Endothelial cell of umbilical vein (primary cell): Measurements from ENCODE around the gene POLR2H. TPM values are rescaled to one million over a fixed set of nuclear protein-coding genes. Genes with fewer than 3 reads are reported as not detected.

Experiments used
- BruUV-seq: library from RNA; stranded (reverse); fragments of 400-500 nt; replicated peaks from 2 replicates; lab custom pipeline; 2021; lab: Mats Ljungman, UMichigan
- CTCF ChIA-PET: fragments of 300-600, 350-600 bp; sonication (Branson Sonifier 250); formaldehyde crosslinking; loops from one replicate; lab custom pipeline; 2021; ENCODE audit warnings: antibody characterized with exemption, inconsistent platforms; lab: Charles Lee
- POLR2A ChIA-PET: fragments of 300-600, 350-600 bp; sonication (Branson Sonifier 250); formaldehyde crosslinking; loops from one replicate; lab custom pipeline; 2021; ENCODE audit warnings: antibody characterized with exemption, inconsistent platforms; lab: Charles Lee
- DNase-seq: peaks from one replicate; pipeline ENCODE4 v3.0.0-alpha.2; 2011; ENCODE audit warnings: low read depth, low spot score
- FAIRE-seq: peaks from 2 replicates; lab custom pipeline; 2011; peaks lifted over from hg19 to GRCh38; lab: Jason Lieb, UNC
- H2AFZ ChIP-seq: 2 replicates; pipeline ENCODE4 v1.6.0; 2012; ENCODE audit warnings: low read depth, low read length, control low read depth, inconsistent platforms
- H3K27ac ChIP-seq: 2 replicates; pipeline ENCODE4 v1.5.1; 2011; ENCODE audit warnings: low read depth, mild to moderate bottlenecking, control low read depth, low read length, moderate library complexity; ENCODE audit not compliant: insufficient read depth
- H3K27me3 ChIP-seq, 2 experiments: 2 replicates each; pipeline versions ENCODE4 v1.6.0 to v1.6.1; 2011; ENCODE audit warnings: low read length in 2 of 2, mixed read lengths in 1 of 2; ENCODE audit not compliant: control insufficient read depth in 2 of 2, insufficient read depth in 2 of 2
- H3K36me3 ChIP-seq, 2 experiments: 2 replicates in 1 of 2; 3 replicates in 1 of 2; pipeline ENCODE4 v1.5.1; 2011; ENCODE audit warnings: low read length in 2 of 2, mild to moderate bottlenecking in 1 of 2, moderate library complexity in 1 of 2; ENCODE audit not compliant: control insufficient read depth in 2 of 2, insufficient read depth in 2 of 2; ENCODE audit errors: extremely low read depth in 1 of 2
- H3K4me1 ChIP-seq: 3 replicates; pipeline ENCODE4 v1.5.1; 2011; ENCODE audit warnings: mild to moderate bottlenecking, low read length; ENCODE audit not compliant: control insufficient read depth, insufficient read depth; ENCODE audit errors: extremely low read depth
- H3K4me2 ChIP-seq: 2 replicates; pipeline ENCODE4 v1.6.1; 2011; ENCODE audit warnings: low read length, control low read depth, mixed read lengths; ENCODE audit not compliant: insufficient read depth
- H3K4me3 ChIP-seq, 3 experiments: fragments of 200-600 bp in 1 of 3; sonication (generic), shearing (Covaris generic) in 1 of 3; replicated peaks in 1 of 3; 2 replicates each; pipeline ENCODE4 v1.5.1; 2011 to 2016; ENCODE audit warnings: control low read depth in 3 of 3, low read length in 3 of 3, mild to moderate bottlenecking in 2 of 3, inconsistent platforms in 1 of 3, low read depth in 1 of 3, moderate library complexity in 1 of 3; ENCODE audit not compliant: insufficient read depth in 1 of 3
- H3K79me2 ChIP-seq: 2 replicates; pipeline ENCODE4 v1.6.0; 2012; ENCODE audit warnings: low read length, inconsistent platforms; ENCODE audit not compliant: control insufficient read depth, insufficient read depth
- H3K9ac ChIP-seq: replicated peaks from 2 replicates; pipeline ENCODE3; 2011; ENCODE audit warnings: low read length, control low read depth; ENCODE audit not compliant: insufficient read depth; ENCODE audit errors: extremely low read depth
- H3K9me1 ChIP-seq: replicated peaks from 3 replicates; pipeline ENCODE4 v1.6.0; 2011; ENCODE audit warnings: mild to moderate bottlenecking, low read length; ENCODE audit not compliant: control insufficient read depth, insufficient read depth; ENCODE audit errors: extremely low read depth
- H3K9me3 ChIP-seq: replicated peaks from 2 replicates; pipeline ENCODE4 v1.5.1; 2012; ENCODE audit warnings: low read length, inconsistent platforms; ENCODE audit not compliant: control insufficient read depth, insufficient read depth
- H4K20me1 ChIP-seq: replicated peaks from 2 replicates; pipeline ENCODE3; 2011; ENCODE audit warnings: mild to moderate bottlenecking, low read length; ENCODE audit not compliant: control insufficient read depth, insufficient read depth; ENCODE audit errors: extremely low read depth
- EZH2 ChIP-seq: IDR thresholded peaks from 2 replicates; pipeline ENCODE4 v1.6.1; 2012; ENCODE audit warnings: borderline replicate concordance, low read depth, mild to moderate bottlenecking, moderate library complexity, low read length, inconsistent platforms; ENCODE audit not compliant: severe bottlenecking
- FOS ChIP-seq: IDR thresholded peaks from 2 replicates; pipeline ENCODE4 v1.6.1; 2011; ENCODE audit warnings: mild to moderate bottlenecking, low read length, moderate library complexity, borderline replicate concordance; ENCODE audit not compliant: insufficient read depth
- GATA2 ChIP-seq: IDR thresholded peaks from 2 replicates; pipeline ENCODE4 v1.7.0; 2011; ENCODE audit warnings: low read depth, mild to moderate bottlenecking, moderate library complexity, mixed read lengths, low read length; ENCODE audit not compliant: insufficient read length, insufficient read depth
- JUN ChIP-seq: IDR thresholded peaks from 2 replicates; pipeline ENCODE4 v1.6.1; 2011; ENCODE audit warnings: borderline replicate concordance, low read depth; ENCODE audit not compliant: insufficient read length, insufficient read depth
- MYC ChIP-seq: IDR thresholded peaks from one replicate; pipeline ENCODE4 v1.6.1; 2011; ENCODE audit warnings: mild to moderate bottlenecking, low read depth, low read length
- POLR2A ChIP-seq: IDR thresholded peaks from 2 replicates; pipeline ENCODE4 v1.6.1; 2012; ENCODE audit warnings: low read depth, mild to moderate bottlenecking, control low read depth, low read length
- POLR2AphosphoS5 ChIP-seq: IDR thresholded peaks from 2 replicates; pipeline ENCODE4 v1.6.1; 2012; ENCODE audit warnings: low read depth, mild to moderate bottlenecking, control low read depth, low read length, moderate library complexity; ENCODE audit not compliant: insufficient read depth
- dilution Hi-C: fragments of 300-500 bp; cut with MboI; formaldehyde crosslinking; loops from one replicate; pipeline ENCODE4 v1.15.0; 2019; ENCODE audit warnings: low sequenced_read_pairs; ENCODE audit not compliant: extremely low pct_ligation_motif_present
- intact Hi-C: fragments of 100-400 bp; cut with micrococcal nuclease; formaldehyde crosslinking; loops from one replicate; pipeline ENCODE4 v1.10.0; 2022
- polyA plus RNA-seq, 4 experiments: library from polyadenylated mRNA; depleted of rRNA in 3 of 4; stranded (reverse) in 3 of 4; unstranded in 1 of 4; fragments of >200 nt; gene quantifications; 2 replicates each; pipeline versions ENCODE4 v1.2.1 to v1.2.3, GENCODE V29; 2011 to 2012; ENCODE audit warnings: missing spikeins in 1 of 4
- total RNA-seq: library from RNA; stranded (reverse); gene quantifications from 2 replicates; pipeline ENCODE4 v1.2.3, GENCODE V29; 2021
- TF ChIP-seq, protein P1 (sequence below), 2 donors: IDR thresholded peaks; 1 replicate in 1 of 2; 2 replicates in 1 of 2; pipeline ENCODE4 v1.5.1; 2011; ENCODE audit warnings: low read length in 2 of 2, mild to moderate bottlenecking in 2 of 2, moderate library complexity in 2 of 2, control low read depth in 1 of 2, inconsistent platforms in 1 of 2, low read depth in 1 of 2; ENCODE audit not compliant: insufficient read depth in 1 of 2; ENCODE audit errors: extremely low read depth in 1 of 2
- TF ChIP-seq, protein P2 (sequence below): IDR thresholded peaks from 2 replicates; pipeline ENCODE4 v1.6.1; 2011; ENCODE audit not compliant: insufficient read depth, insufficient read length

The POLR2H gene
- total and polyA plus RNA-seq, 2 donors (not counting 3 experiments of a cell fraction or from before 2014, with no cell fraction given): 89.0 to 276 TPM

DNA sequence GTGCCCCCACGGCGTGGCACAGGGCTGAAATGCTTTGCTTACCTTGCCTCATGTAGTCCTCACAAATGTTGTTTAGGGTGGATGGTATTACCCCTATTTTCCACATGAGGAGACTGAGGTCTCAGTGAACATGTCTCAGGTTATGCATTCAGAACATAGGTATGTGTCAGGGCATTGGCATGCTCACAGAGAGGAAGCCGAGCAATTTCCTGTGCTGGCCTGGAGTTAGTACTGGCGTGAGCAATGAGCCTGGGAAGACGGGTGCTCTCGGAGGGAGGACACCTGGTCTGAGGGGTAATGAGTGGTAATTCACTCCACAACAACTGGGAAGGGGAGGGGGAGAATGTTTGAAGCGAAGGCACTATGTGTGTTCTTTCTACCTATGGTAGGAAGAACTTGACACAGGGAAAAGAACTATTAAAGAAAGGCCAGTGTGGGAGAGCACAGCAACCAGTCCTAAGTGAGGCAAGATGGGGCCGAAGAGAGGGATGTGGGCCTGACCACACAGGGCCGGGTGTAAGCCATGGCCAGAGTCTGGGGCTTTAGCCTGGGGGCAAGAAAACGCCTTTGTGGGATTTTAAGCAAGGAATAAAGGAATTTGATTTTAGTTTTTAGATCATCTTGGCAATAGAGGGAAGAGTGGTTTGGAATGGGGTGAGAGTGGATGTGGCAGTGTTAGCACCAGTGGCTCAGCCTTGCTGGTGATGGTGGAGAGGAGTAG lies 29.0 kb upstream of the POLR2H start:
- peak; percentile 96 for DNase-seq
- Histone ChIP-seq H3K4me3 (peak overlapping the region in 1 of 3 experiments; percentile 9), H3K9me3 (no peaks in the 10 kb centered on the region), H3K4me2 (peak overlapping the region; percentile 48), H3K9me1 (no peaks in the 10 kb centered on the region), H3K79me2 (peaks cover 31% of the 10 kb centered on the region), H4K20me1 (no peaks in the 10 kb centered on the region), H3K27ac (peak overlapping the region; percentile 99), H3K4me1 (peaks cover 60% of the 10 kb centered on the region), H2AFZ (no peak overlapping the region), H3K9ac (peak overlapping the region; percentile 81), H3K36me3 (peaks cover 32 to 40% of the 10 kb centered on the region in 2 experiments), H3K27me3 (no peaks in the 10 kb centered on the region)
- dilution Hi-C loops: no loop called here
- intact Hi-C loops: loop anchor here (1.0 to 10.0 kb wide), 5 partner anchors 12 to 1602 kb away; partner anchors contain the start of genes PSMD2 and TRA2B
- TF ChIP-seq FOS (peak; percentile 76), POLR2A (no peak), POLR2AphosphoS5 (peak; percentile 61), JUN (peak; percentile 92), EZH2 (no peak), GATA2 (no peak), MYC (peak; percentile 16)
- TF ChIP-seq, protein P1, sequence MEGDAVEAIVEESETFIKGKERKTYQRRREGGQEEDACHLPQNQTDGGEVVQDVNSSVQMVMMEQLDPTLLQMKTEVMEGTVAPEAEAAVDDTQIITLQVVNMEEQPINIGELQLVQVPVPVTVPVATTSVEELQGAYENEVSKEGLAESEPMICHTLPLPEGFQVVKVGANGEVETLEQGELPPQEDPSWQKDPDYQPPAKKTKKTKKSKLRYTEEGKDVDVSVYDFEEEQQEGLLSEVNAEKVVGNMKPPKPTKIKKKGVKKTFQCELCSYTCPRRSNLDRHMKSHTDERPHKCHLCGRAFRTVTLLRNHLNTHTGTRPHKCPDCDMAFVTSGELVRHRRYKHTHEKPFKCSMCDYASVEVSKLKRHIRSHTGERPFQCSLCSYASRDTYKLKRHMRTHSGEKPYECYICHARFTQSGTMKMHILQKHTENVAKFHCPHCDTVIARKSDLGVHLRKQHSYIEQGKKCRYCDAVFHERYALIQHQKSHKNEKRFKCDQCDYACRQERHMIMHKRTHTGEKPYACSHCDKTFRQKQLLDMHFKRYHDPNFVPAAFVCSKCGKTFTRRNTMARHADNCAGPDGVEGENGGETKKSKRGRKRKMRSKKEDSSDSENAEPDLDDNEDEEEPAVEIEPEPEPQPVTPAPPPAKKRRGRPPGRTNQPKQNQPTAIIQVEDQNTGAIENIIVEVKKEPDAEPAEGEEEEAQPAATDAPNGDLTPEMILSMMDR (IDR thresholded peaks at IDR 0.05; ENCODE audit: extremely low read depth in 1 of 2, insufficient read depth in 1 of 2, low read depth in 1 of 2, low read length in 2 of 2): no peak
- TF ChIP-seq, protein P2, sequence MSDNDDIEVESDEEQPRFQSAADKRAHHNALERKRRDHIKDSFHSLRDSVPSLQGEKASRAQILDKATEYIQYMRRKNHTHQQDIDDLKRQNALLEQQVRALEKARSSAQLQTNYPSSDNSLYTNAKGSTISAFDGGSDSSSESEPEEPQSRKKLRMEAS: peak; percentile 46
- BruUV-seq: no TSS peak
- ChIA-PET POLR2A (interaction anchor here (0.6 kb wide), 1 partner anchor 16 kb away, joined by 3 read pairs; no protein-coding TSS in a partner anchor), CTCF (no interaction called here)
- FAIRE-seq: peak; percentile 99
